Common myeloid progenitor, CD34-positive (primary cell): Measurements from ENCODE around the gene MUC15.

ENCODE experiments used
- CTCF ChIA-PET: fragments of 350-600 bp; sonication (Branson Sonifier 250); formaldehyde crosslinking; loops from one replicate; lab custom pipeline; 2021; ENCODE audit warnings: antibody characterized with exemption; lab: Charles Lee
- POLR2A ChIA-PET: fragments of 350-600 bp; sonication (Branson Sonifier 250); formaldehyde crosslinking; loops from one replicate; lab custom pipeline; 2021; ENCODE audit warnings: antibody characterized with exemption; lab: Charles Lee
- DNase-seq, 3 donors: peaks; one replicate each; pipeline versions ENCODE4 v3.0.0 to v3.0.0-alpha.2; 2013
- H3K27ac ChIP-seq, 2 experiments: 1 replicate in 1 of 2; 2 replicates in 1 of 2; pipeline ENCODE4 v1.7.0; 2013; ENCODE audit warnings: inconsistent platforms in 2 of 2, low read length in 2 of 2, mild to moderate bottlenecking in 2 of 2, low read depth in 1 of 2, moderate library complexity in 1 of 2; ENCODE audit not compliant: severe bottlenecking in 2 of 2, insufficient read depth in 1 of 2, poor library complexity in 1 of 2
- H3K27me3 ChIP-seq, 5 experiments: replicated peaks in 2 of 5; 1 replicate in 3 of 5; 2 replicates in 2 of 5; pipeline versions ENCODE4 v1.6.1 to v1.7.0; 2013; ENCODE audit warnings: low read length in 4 of 5, mild to moderate bottlenecking in 2 of 5, moderate library complexity in 2 of 5, inconsistent platforms in 1 of 5; ENCODE audit not compliant: insufficient read depth in 5 of 5, control insufficient read depth in 4 of 5
- H3K36me3 ChIP-seq, 4 experiments: 1 replicate in 2 of 4; 2 replicates in 2 of 4; pipeline versions ENCODE4 v1.6.1 to v1.7.0; 2013; ENCODE audit warnings: low read length in 3 of 4, control low read depth in 1 of 4, mild to moderate bottlenecking in 1 of 4; ENCODE audit not compliant: control insufficient read depth in 4 of 4, insufficient read depth in 4 of 4
- H3K4me1 ChIP-seq, 4 experiments: 1 replicate in 3 of 4; 2 replicates in 1 of 4; pipeline versions ENCODE4 v1.6.1 to v1.7.1; 2013; ENCODE audit warnings: low read length in 3 of 4, mild to moderate bottlenecking in 3 of 4, control low read depth in 1 of 4, inconsistent platforms in 1 of 4, moderate library complexity in 1 of 4; ENCODE audit not compliant: control insufficient read depth in 4 of 4, insufficient read depth in 4 of 4; ENCODE audit errors: control extremely low read depth in 1 of 4
- H3K4me3 ChIP-seq, 7 experiments: 1 replicate in 4 of 7; 2 replicates in 3 of 7; pipeline versions ENCODE4 v1.5.1 to v1.7.0; 2013; ENCODE audit warnings: mild to moderate bottlenecking in 7 of 7, low read length in 6 of 7, moderate library complexity in 6 of 7, inconsistent platforms in 2 of 7, low read depth in 2 of 7, control low read depth in 1 of 7; ENCODE audit not compliant: insufficient read depth in 4 of 7, control insufficient read depth in 1 of 7; ENCODE audit errors: extremely low read depth in 1 of 7
- H3K9me3 ChIP-seq, 5 experiments: 1 replicate in 4 of 5; 2 replicates in 1 of 5; pipeline versions ENCODE4 v1.6.1 to v1.7.1; 2013; ENCODE audit warnings: low read length in 4 of 5, mild to moderate bottlenecking in 2 of 5, inconsistent platforms in 1 of 5, low read depth in 1 of 5, moderate library complexity in 1 of 5; ENCODE audit not compliant: control insufficient read depth in 4 of 5, insufficient read depth in 2 of 5; ENCODE audit errors: control extremely low read depth in 1 of 5
- WGBS: methylation state at CpG from one replicate; pipeline ENCODE4 v1.1.5; 2013; ENCODE audit not compliant: insufficient coverage; 5-methylcytosine and 5-hydroxymethylcytosine counted together

MUC15 gene

GRCh38 chr11:26587073-26587472, 15.0 kb upstream of the MUC15 start:
- H3K4me3 ChIP-seq: no peak overlapping the region
- no peaks in the 10 kb centered on the region for H3K27me3 ChIP-seq
- ChIA-PET CTCF (no interaction called here), POLR2A (no interaction called here)
- no peaks in the 10 kb centered on the region for H3K9me3 ChIP-seq
- DNase-seq: no peak
- no peak overlapping the region for H3K27ac ChIP-seq
- WGBS: 100% methylated on average over 1 of the region's 2 CpGs
- no peaks in the 10 kb centered on the region for H3K4me1 ChIP-seq
- no peaks in the 10 kb centered on the region for H3K36me3 ChIP-seq

DNA sequence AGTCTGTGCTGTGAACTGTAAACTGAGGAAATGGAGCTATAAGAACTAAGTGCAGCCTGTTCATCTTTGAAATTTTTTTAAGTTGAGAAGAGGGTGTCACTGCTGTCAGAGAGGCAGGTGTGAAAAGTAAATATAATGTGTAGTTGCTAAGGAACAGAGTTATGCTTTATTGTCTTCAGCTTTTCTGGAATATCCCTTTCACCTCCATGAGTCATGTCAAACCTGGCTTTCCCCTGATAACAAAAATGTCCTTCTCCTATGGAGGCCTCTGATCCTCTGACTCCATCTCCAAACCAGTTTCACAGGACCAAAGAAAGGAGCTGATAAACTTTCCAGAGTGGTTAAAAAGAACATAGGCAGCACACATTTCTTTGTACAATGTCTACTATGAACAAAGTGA, 12.8 kb upstream of the MUC15 start:
- no peak for DNase-seq
- H3K4me3 ChIP-seq: no peak overlapping the region
- no peaks in the 10 kb centered on the region for H3K4me1 ChIP-seq
- ChIA-PET POLR2A (no interaction called here), CTCF (no interaction called here)
- H3K36me3 ChIP-seq: no peaks in the 10 kb centered on the region
- no peaks in the 10 kb centered on the region for H3K27me3 ChIP-seq
- no peak overlapping the region for H3K27ac ChIP-seq
- H3K9me3 ChIP-seq: no peaks in the 10 kb centered on the region

DNA sequence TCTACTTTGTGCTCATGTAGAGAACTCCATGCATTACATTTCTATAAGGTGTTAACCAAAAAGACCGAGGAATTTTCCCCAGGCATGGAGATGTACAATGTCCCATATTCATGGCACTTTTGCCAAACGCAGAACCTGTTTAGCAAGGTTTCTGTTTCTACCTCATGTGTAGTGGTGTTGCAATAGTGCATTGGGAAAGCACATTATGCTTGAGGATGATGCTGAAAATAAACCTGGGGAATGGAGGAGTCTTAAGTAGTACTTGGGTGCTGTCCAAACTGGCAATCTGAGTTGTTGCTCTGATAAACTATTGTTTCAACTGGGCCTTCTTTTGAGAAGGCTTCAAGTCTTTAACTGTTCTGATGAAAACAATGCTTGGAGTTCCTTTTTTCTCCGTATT, 11.5 kb upstream of the MUC15 start:
- Histone ChIP-seq H3K4me1 (no peaks in the 10 kb centered on the region), H3K4me3 (no peak overlapping the region), H3K27me3 (no peaks in the 10 kb centered on the region), H3K36me3 (no peaks in the 10 kb centered on the region), H3K9me3 (no peaks in the 10 kb centered on the region), H3K27ac (no peak overlapping the region)
- ChIA-PET CTCF (no interaction called here), POLR2A (no interaction called here)
- no peak for DNase-seq
- WGBS: 89% methylated on average over 3 of the region's 3 CpGs

DNA sequence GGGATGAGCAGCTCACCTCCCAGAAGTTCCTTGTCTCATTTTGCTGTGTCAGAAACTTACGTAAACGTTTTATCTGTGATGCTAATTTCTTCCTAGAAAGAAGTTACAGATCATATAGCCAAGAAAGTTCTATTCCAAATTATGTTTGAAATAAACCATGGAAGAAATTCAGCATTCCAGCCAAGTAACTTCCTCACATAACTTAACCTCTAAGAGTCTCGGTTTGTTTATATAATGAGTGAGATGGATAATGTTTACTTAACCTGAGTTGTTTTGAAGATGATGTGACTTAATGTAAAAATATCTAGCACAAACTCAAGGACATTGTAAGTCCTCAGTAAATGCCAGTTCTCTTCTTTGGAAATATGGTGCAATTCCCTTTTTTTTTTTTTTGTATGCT, 8.9 kb upstream of the MUC15 start:
- Histone ChIP-seq H3K27me3 (no peaks in the 10 kb centered on the region), H3K27ac (no peak overlapping the region), H3K4me1 (no peaks in the 10 kb centered on the region), H3K9me3 (no peaks in the 10 kb centered on the region), H3K4me3 (no peak overlapping the region), H3K36me3 (no peaks in the 10 kb centered on the region)
- no peak for DNase-seq
- ChIA-PET POLR2A (no interaction called here), CTCF (no interaction called here)
- WGBS: no CpG with 5 or more reads among the region's 3 CpGs

- H3K4me1 ChIP-seq: no peaks in the 10 kb centered on the region
- CTCF ChIA-PET: no interaction called here
- no peak for DNase-seq
- no peaks in the 10 kb centered on the region for H3K36me3 ChIP-seq
- no peak overlapping the region for H3K27ac ChIP-seq
- no peaks in the 10 kb centered on the region for H3K9me3 ChIP-seq
- POLR2A ChIA-PET: no interaction called here
- WGBS: no CpG with 5 or more reads among the region's 2 CpGs
- H3K27me3 ChIP-seq: no peaks in the 10 kb centered on the region
- no peak overlapping the region for H3K4me3 ChIP-seq
Observed at GRCh38 chr11:26579683-26580082, 7.6 kb upstream of the MUC15 start.

DNA sequence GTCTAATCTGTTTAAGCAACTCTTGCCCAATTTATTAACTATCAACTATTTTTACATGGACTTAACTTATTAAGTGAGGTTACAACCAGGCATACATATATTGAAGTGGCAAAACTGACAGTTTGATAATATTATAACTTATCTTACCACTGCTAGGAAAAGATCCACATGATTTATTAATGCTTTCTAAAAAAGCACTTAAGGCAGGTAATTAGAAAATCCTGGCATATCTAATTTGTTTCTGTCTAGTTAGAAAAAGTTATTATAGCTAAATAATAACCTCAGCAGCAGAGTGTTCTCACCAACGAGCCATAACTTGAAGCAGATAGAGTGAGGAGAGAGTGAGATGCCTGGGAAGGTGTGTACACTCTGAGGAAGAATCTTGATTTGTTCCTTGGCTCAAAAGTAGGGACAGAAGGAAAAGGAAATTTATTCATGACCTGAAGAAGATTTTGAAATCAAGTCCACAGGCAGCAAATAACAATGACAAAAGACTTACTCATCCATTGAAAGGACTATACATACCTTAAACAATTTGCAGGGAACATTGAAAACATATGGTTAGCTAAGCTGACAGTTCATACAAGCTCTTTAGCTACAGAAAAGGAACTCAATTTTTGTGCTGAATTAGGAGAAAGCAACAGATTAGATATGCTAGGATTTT, 7.1 kb upstream of the MUC15 start:
- ChIA-PET POLR2A (no interaction called here), CTCF (no interaction called here)
- H3K4me3 ChIP-seq: no peak overlapping the region
- no CpG with 5 or more reads among the region's 1 CpG for WGBS
- DNase-seq: no peak
- H3K36me3 ChIP-seq: no peaks in the 10 kb centered on the region
- no peak overlapping the region for H3K27ac ChIP-seq
- H3K4me1 ChIP-seq: no peaks in the 10 kb centered on the region
- H3K9me3 ChIP-seq: no peaks in the 10 kb centered on the region
- H3K27me3 ChIP-seq: no peaks in the 10 kb centered on the region

DNA sequence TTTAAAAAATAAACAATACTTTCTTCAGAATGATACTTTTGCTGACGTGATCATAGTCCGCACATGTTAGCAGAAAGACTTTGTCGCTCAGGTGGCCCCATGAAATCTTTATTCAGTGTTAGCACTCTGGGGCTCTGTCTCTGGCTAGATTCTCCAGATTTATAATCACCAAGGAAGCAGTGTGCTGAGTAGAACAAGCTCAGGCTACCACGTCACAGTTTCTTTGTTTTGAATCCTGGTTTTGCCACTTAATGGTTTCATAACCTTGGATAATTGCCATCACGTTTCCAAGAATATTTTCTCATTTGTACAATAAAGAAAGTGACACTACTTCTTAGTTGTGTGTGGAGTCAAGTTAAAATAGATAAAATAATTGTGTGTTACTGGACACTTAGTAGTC, 3.9 kb upstream of the MUC15 start:
- POLR2A ChIA-PET: no interaction called here
- H3K4me1 ChIP-seq: no peaks in the 10 kb centered on the region
- no peaks in the 10 kb centered on the region for H3K27me3 ChIP-seq
- H3K36me3 ChIP-seq: no peaks in the 10 kb centered on the region
- CTCF ChIA-PET: no interaction called here
- no peaks in the 10 kb centered on the region for H3K9me3 ChIP-seq
- DNase-seq: no peak
- 95% methylated on average over 4 of the region's 5 CpGs for WGBS
- no peak overlapping the region for H3K27ac ChIP-seq
- no peak overlapping the region for H3K4me3 ChIP-seq
